ENCODE results near the gene EVPL. TPM values are rescaled to one million over a fixed set of nuclear protein-coding genes. Genes with fewer than 3 reads are reported as not detected.

EVPL gene
- total RNA-seq, 4 donors from 2014 or later, result 14.8 to 33.4 (median 23.3) TPM

DNA sequence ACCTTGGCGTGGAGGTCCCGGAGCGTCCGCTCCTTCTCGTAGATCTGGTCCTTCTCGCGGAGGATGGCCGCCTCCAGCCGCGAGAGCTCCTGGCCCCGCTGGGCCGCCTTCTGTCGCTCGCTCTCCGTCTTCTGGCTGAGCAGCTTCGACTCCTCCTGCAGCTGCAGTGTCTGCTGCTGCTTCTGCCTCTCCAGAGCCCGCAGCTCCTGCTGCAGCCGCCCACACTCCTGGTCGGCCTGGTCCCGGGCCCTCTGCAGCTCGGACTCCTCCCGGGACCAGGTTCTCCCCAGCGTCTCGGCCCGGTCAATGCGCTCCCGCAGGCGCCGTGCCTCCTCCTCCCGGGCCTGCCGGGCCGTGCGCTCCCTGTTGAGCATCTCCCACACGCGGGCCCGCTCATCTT, 18.9 kb downstream of the EVPL start:
- WGBS, 2 donors, result 95 to 97% methylated on average over 34 to 36 of the region's 36 CpGs
- no peak overlapping the region for H3K4me3 ChIP-seq (replicated peaks in 1 of 3)
- no peak for DNase-seq

DNA sequence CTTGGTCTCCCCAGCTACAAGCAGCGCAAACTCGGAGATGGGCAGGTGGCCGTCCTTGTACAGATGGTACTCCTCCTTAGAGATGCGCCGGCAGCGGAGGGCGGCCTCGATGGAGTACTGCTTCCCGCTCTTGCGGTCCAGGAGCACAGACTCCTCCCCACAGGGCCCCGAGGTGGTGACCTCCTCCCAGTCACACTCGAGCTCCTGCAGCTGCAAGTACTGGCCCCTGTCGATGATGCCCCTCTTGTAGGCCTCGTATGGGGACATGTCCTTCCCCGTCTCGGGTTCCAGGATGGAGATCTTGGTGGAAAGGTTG, 19.3 kb downstream of the EVPL start:
- no peak overlapping the region for H3K27ac ChIP-seq
- H3K9me3 ChIP-seq, result no peaks in the 10 kb centered on the region
- H3K36me3 ChIP-seq, result peaks cover 0 to 4% of the 10 kb centered on the region in 2 donors
- TF ChIP-seq POLR2A (IDR thresholded peaks at IDR 0.05), result no peak
- TF ChIP-seq, protein P1, sequence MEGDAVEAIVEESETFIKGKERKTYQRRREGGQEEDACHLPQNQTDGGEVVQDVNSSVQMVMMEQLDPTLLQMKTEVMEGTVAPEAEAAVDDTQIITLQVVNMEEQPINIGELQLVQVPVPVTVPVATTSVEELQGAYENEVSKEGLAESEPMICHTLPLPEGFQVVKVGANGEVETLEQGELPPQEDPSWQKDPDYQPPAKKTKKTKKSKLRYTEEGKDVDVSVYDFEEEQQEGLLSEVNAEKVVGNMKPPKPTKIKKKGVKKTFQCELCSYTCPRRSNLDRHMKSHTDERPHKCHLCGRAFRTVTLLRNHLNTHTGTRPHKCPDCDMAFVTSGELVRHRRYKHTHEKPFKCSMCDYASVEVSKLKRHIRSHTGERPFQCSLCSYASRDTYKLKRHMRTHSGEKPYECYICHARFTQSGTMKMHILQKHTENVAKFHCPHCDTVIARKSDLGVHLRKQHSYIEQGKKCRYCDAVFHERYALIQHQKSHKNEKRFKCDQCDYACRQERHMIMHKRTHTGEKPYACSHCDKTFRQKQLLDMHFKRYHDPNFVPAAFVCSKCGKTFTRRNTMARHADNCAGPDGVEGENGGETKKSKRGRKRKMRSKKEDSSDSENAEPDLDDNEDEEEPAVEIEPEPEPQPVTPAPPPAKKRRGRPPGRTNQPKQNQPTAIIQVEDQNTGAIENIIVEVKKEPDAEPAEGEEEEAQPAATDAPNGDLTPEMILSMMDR (IDR thresholded peaks at IDR 0.05), result no peak
- 79 to 93% methylated on average over 9 to 16 of the region's 16 CpGs for WGBS, 2 donors
- H3K4me1 ChIP-seq, result no peaks in the 10 kb centered on the region
- DNase-seq, result no peak
- no peaks in the 10 kb centered on the region for H3K27me3 ChIP-seq
- H3K4me3 ChIP-seq (replicated peaks in 1 of 3), result no peak overlapping the region
- intact Hi-C loops (cut with DNase I), result loop anchor here (5.0 to 10.0 kb wide), 2 partner anchors 101 to 267 kb away; no protein-coding TSS in a partner anchor

More for the DNA sequence above, 18.9 kb downstream of the EVPL start:
- no peak for TF ChIP-seq POLR2A (IDR thresholded peaks at IDR 0.05)
- TF ChIP-seq, protein P1 (IDR thresholded peaks at IDR 0.05), result no peak
- Histone ChIP-seq H3K36me3 (peaks cover 0 to 4% of the 10 kb centered on the region in 2 donors), H3K9me3 (no peaks in the 10 kb centered on the region), H3K4me1 (no peaks in the 10 kb centered on the region), H3K27me3 (no peaks in the 10 kb centered on the region), H3K27ac (no peak overlapping the region)
- intact Hi-C loops (cut with DNase I), result loop anchor here (5.0 to 10.0 kb wide), 2 partner anchors 101 to 267 kb away; no protein-coding TSS in a partner anchor

DNA sequence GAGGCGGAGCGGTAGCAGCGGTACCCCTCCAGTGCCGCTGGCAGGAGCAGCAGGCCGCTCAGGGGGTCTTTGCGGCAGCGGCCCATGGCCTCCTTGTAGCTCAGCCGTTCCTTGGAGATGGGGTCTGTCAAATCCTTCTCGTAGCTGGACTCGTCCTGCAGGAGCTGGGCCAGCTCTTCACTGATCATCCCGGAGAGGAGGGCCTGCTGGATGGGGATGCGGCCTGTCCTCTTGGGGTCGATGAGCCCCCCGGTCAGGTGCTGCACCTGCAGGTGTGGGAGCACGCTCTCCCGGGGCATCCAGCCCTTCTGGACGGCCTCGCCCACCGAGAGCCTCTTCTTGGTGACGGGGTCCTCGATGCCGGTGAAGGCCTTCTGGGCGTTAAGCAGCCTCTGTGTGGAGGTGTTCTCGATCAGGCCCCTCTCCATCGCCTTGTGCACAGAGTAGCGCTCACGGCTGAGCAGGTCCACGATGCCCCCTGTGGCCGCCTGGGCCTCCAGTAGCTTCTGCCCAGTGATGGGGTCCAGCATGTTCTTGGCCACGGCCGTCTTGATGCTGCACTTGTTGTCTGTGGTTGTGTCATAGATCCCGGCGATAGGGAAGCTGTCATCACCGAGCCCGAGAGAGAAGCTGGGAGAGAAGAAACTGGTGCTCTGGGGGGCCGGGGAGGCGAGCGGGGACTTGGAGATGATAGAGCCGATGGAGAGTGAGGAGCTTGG, 19.8 kb downstream of the EVPL start:
- Histone ChIP-seq H3K27ac (no peak overlapping the region), H3K36me3 (peaks cover 0 to 4% of the 10 kb centered on the region in 2 donors), H3K9me3 (no peaks in the 10 kb centered on the region), H3K4me3 (replicated peaks in 1 of 3) (no peak overlapping the region), H3K4me1 (no peaks in the 10 kb centered on the region), H3K27me3 (no peaks in the 10 kb centered on the region)
- 89 to 94% methylated on average over 29 to 39 of the region's 39 CpGs for WGBS, 2 donors
- TF ChIP-seq, protein P1 (IDR thresholded peaks at IDR 0.05), result no peak
- no peak for TF ChIP-seq POLR2A (IDR thresholded peaks at IDR 0.05)
- intact Hi-C loops (cut with DNase I), result loop anchor here (5.0 to 10.0 kb wide), 2 partner anchors 100 to 268 kb away; no protein-coding TSS in a partner anchor
- DNase-seq, result no peak

DNA sequence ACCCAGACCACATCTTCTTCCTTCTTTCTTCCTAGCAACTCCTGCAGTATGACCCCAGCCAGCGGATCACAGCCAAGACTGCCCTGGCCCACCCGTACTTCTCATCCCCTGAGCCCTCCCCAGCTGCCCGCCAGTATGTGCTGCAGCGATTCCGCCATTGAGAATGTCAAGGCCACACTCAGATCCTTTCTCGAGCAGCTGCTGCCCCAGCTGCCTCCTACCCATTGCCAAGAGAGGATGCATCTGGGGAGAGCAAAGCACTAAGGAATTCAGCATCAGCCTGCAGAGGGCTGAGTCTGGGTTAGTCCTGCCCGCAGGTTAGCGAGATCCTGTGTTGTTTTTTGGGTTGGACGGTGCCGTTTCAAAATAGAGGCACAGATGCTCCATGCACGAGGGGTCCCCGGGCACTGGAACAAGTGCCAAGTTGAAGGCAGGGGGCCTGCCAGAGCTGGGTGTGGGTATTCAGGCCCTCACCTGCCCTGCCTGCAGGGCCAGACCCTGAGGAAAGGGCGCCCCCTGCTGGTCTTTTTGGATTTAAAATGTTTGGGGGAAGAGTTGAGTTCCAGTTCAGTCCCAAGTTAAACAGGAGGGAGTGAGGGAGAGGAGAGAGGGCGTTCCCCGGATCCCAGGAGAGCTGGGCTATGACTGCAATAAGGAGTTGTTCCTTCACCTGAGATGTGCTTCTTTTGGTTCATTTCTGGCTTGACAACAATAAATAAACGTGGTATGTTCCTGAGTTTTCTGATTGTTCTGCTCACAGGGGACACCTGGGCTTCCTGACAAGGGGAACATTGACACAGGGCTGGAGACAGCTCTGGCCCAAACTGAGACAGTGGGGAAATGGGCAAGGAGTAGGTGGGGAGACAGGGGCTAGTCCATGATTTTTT, 21.6 kb downstream of the EVPL start:
- H3K9me3 ChIP-seq, result no peaks in the 10 kb centered on the region
- no peaks in the 10 kb centered on the region for H3K27me3 ChIP-seq
- H3K4me3 ChIP-seq (replicated peaks in 1 of 3), result no peak overlapping the region
- no peak for TF ChIP-seq POLR2A (IDR thresholded peaks at IDR 0.05)
- TF ChIP-seq, protein P1 (IDR thresholded peaks at IDR 0.05), result peak; percentile 46 to 63 (median 56)
- no peaks in the 10 kb centered on the region for H3K4me1 ChIP-seq
- DNase-seq, result peak; percentile 60 to 73
- no peaks in the 10 kb centered on the region for H3K36me3 ChIP-seq
- no peak overlapping the region for H3K27ac ChIP-seq
- intact Hi-C loops (cut with DNase I), result loop anchor here (5.0 to 10.0 kb wide), 2 partner anchors 98 to 269 kb away; no protein-coding TSS in a partner anchor
- WGBS, 2 donors, result 66 to 69% methylated on average over 11 to 14 of the region's 16 CpGs

Measured in thyroid gland (tissue), 4 donors.